ENCODE results near the gene TMEM106B. TPM values are rescaled to one million over a fixed set of nuclear protein-coding genes. Genes with fewer than 3 reads are reported as not detected.

Gene TMEM106B
- total and polyA plus RNA-seq, 2 donors (not counting 3 experiments of a cell fraction or from before 2014, with no cell fraction given) = 13.7 to 23.1 TPM

GRCh38 chr7:12173671-12174070 is 37.4 kb upstream of the TMEM106B start:
- Histone ChIP-seq H3K27ac (ENCODE audit: insufficient read depth, low read depth, low read length) (no peak overlapping the region), H3K9me1 (replicated peaks; ENCODE audit: control insufficient read depth, extremely low read depth, insufficient read depth, low read length) (no peaks in the 10 kb centered on the region), H3K4me2 (ENCODE audit: insufficient read depth, low read length) (no peak overlapping the region), H3K4me1 (ENCODE audit: control insufficient read depth, extremely low read depth, insufficient read depth, low read length) (no peaks in the 10 kb centered on the region), H2AFZ (ENCODE audit: low read depth, low read length) (no peak overlapping the region), H4K20me1 (replicated peaks; ENCODE audit: control insufficient read depth, extremely low read depth, insufficient read depth, low read length) (no peaks in the 10 kb centered on the region), H3K79me2 (ENCODE audit: control insufficient read depth, insufficient read depth, low read length) (no peaks in the 10 kb centered on the region), H3K4me3 (replicated peaks in 1 of 3; ENCODE audit: insufficient read depth in 1 of 3, low read depth in 1 of 3, low read length in 3 of 3) (no peak overlapping the region), H3K9me3 (replicated peaks; ENCODE audit: control insufficient read depth, insufficient read depth, low read length) (no peaks in the 10 kb centered on the region), H3K36me3 (ENCODE audit: control insufficient read depth in 2 of 2, extremely low read depth in 1 of 2, insufficient read depth in 2 of 2, low read length in 2 of 2) (no peaks in the 10 kb centered on the region), H3K9ac (replicated peaks; ENCODE audit: extremely low read depth, insufficient read depth, low read length) (no peak overlapping the region), H3K27me3 (ENCODE audit: control insufficient read depth in 2 of 2, insufficient read depth in 2 of 2, low read length in 2 of 2) (peaks cover 0 to 6% of the 10 kb centered on the region in 2 experiments)
- no TSS peak for BruUV-seq (replicated peaks)
- ChIA-PET POLR2A (no interaction called here), CTCF (no interaction called here)
- DNase-seq (ENCODE audit: low read depth, low spot score) (no peak), FAIRE-seq (no peak)
- intact Hi-C loops (cut with micrococcal nuclease) (no loop called here), dilution Hi-C loops (cut with MboI; ENCODE audit: extremely low pct_ligation_motif_present, low sequenced_read_pairs) (no loop called here)
- TF ChIP-seq JUN (IDR thresholded peaks at IDR 0.05; ENCODE audit: borderline replicate concordance, insufficient read depth, insufficient read length, low read depth) (no peak), POLR2A (IDR thresholded peaks at IDR 0.05; ENCODE audit: low read depth, low read length) (no peak), MAX (IDR thresholded peaks at IDR 0.05; ENCODE audit: insufficient read depth, insufficient read length) (no peak), EZH2 (IDR thresholded peaks at IDR 0.05; ENCODE audit: borderline replicate concordance, low read depth, low read length, severe bottlenecking) (no peak), FOS (IDR thresholded peaks at IDR 0.05; ENCODE audit: borderline replicate concordance, insufficient read depth, low read length) (no peak), GATA2 (IDR thresholded peaks at IDR 0.05; ENCODE audit: insufficient read depth, insufficient read length, low read depth, low read length) (no peak), CTCF (IDR thresholded peaks at IDR 0.05; ENCODE audit: extremely low read depth in 1 of 2, insufficient read depth in 1 of 2, low read depth in 1 of 2, low read length in 2 of 2) (no peak), MYC (IDR thresholded peaks at IDR 0.05; ENCODE audit: low read depth, low read length) (no peak), POLR2AphosphoS5 (IDR thresholded peaks at IDR 0.05; ENCODE audit: insufficient read depth, low read depth, low read length) (no peak)

Measured in endothelial cell of umbilical vein (primary cell).